Eye (tissue), 1 donor: ENCODE measurements around the gene COX17.
"Not testable (repeated sequence)": the region's sequence is repeated elsewhere in the genome, so short reads cannot be mapped to it uniquely, and the experiment has no call there.

Source experiments
- DNase-seq: peaks from one replicate; pipeline ENCODE4 v3.0.0-alpha.2; 2015

The COX17 gene, protein sequence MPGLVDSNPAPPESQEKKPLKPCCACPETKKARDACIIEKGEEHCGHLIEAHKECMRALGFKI

DNA sequence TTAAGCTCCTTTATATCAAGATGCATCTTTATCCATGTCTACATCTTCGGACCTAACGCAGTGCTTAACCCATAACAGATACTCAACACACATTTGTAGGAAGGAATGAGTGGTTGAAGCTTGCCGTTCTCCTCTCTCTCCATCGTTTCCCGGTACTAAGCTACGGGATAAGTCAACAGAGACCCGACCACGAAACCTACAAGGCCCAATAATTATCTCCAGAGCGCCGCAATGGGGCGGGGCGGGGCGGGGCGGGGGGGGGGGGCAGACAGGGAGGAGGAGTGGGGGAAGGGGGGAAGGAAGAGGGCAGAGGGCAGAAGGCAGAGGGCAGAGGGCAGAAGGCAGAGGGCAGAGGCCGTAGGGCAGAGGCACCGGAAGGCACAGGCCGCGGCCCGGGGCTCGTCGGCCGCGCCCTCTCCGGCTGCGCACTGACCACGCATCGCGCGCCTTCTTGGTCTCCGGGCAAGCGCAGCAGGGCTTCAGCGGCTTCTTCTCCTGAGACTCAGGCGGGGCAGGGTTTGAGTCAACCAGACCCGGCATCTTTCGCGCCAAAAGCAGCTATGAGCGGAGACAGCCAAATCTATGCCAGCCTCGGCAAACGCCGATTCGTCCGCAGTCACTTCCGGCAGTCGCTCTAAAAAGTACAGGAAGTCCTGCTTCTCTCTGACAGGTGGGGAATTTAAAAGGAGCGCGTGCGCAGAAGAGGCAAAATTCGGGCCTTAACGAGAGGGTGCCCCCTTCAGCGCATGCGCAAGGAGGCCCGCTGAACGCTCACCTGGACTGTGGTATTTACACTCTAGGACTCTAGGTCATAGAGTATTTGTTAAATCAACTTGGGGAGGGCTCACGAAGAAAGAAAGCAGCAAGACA is at the start of gene COX17:
TSS of gene COX17 (minus strand) at position 636 of the 870 bp plus-strand sequence. CDS start at position 540, 96 bp downstream.
- peak; percentile 97 for DNase-seq

DNA sequence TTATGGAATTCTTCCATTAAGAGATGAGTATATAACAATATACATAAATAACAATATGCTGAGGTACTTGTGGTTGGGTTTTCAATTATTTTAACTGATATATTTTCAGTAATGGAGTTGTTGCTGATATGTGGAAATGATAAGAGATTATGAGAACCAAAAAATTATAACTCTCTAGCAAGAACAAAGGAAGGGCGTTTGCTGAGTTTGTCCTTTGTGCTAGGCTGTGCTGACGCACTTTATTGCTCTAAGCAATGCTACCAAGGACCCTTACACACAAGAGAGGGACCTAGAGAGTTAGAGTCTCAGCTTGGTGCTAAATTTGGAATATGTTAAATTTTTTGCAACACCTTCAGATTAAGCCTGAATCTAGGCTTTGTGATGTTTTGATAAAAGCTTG is 49.7 kb upstream of the COX17 start:
- DNase-seq: no peak

DNA sequence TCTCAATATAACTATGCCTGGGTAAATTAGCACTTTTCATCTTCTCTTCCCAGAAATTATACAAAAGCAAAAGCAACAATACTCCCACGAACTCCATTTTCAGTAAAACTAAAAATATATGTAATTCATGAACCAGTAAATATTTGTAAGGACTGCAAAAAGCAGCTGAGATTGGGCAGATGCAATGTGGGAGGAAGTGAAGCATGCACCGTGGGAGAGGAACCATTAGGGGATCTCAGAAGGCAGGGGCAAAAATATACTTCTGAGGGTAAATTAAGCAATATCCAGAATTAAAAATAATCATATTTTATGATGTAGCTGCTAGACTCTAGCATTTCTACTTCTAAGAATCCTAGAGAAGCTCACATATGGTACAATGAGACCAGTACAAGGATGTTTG is 45.8 kb upstream of the COX17 start:
- DNase-seq: no peak

DNA sequence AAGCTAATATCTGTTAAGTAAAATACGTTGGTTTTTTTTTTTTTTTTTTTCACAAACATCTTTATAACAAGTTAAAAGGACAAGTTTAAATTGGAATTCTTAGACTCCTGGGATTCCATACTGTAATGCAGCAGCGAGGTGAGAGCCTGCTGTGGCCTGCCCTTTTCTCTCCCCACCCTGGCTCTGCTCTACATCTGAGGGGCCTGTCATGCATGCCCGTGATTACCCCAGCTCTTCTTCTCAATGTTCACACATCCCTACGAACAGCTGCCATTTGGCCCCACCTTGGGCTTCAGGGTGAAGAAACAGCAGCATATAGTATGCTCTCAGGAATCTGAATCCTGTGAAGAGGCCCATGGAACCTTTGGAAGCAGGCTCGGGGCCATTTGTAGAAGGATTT is 40.3 kb upstream of the COX17 start:
- DNase-seq: no peak

DNA sequence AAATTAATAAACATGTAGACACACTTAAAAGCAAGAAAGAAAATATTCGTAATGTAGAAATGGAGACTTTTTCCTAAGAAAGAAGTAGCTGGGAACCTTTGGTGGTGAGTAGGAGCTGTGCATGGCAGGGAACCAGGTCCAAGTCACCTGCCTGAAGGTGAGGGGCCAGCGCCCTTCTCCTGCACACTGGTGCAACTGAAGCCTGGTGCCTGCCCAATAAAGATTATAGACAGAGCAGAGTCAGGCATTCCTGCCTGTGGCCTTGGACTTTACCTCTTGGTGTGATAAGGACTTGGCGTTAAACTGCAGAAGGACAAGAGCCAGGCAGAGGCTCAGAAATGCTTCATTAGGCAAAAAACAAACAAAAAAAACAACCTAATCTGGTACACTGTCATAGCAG is 39.8 kb upstream of the COX17 start:
- DNase-seq: no peak

DNA sequence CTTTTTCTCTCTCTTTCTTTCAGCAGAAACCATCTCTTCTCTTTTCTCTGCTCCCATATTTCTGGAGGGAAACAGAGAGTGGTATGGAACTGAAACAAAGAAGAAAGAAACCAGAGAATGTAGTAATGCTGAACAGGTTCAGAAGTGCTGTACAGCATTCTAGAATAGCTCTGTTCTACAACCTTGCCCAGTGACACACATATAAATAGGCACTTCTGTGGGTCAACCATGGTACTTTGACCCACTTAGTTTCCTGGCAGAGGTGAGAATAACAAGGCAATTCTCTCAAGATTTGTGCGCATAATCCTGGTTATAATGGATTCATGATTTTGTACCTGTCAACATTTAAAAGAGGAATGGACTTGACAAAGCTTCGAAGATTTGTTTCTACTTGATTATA is 37.9 kb upstream of the COX17 start:
- no peak for DNase-seq

DNA sequence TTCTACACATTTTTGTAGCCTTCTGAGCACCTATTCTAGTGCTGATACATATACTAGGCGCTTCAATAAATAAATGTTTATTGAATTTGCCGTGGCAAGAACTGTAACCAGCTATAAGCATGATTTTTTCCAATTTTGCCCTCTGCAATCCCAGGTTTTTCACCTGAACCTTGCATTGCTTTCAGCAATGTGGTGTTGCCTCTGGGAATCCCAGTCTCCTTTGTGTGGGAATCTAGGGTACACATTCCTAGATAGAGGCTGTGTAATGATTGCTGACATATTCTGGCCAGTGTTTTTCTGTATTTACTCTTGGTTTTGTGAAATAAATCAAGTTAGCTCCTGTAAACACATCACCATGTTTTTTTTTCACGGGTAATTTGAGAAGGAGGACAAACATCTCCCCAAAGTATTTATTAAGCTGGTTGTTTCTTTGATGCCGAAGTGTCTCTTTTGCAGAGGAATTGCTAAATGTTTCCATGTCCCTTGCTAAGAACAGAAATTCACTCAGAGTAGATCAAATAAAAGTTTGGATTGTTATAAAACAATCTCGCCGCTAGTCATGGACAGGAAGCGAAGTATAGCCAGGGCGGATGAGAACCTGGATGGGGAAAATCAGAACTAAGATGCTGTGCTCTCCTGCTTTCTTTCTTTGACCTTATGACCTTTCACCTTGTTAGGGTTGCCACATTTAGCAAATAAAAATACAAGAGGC is 26.8 kb upstream of the COX17 start:
- peak; percentile 40 for DNase-seq

DNA sequence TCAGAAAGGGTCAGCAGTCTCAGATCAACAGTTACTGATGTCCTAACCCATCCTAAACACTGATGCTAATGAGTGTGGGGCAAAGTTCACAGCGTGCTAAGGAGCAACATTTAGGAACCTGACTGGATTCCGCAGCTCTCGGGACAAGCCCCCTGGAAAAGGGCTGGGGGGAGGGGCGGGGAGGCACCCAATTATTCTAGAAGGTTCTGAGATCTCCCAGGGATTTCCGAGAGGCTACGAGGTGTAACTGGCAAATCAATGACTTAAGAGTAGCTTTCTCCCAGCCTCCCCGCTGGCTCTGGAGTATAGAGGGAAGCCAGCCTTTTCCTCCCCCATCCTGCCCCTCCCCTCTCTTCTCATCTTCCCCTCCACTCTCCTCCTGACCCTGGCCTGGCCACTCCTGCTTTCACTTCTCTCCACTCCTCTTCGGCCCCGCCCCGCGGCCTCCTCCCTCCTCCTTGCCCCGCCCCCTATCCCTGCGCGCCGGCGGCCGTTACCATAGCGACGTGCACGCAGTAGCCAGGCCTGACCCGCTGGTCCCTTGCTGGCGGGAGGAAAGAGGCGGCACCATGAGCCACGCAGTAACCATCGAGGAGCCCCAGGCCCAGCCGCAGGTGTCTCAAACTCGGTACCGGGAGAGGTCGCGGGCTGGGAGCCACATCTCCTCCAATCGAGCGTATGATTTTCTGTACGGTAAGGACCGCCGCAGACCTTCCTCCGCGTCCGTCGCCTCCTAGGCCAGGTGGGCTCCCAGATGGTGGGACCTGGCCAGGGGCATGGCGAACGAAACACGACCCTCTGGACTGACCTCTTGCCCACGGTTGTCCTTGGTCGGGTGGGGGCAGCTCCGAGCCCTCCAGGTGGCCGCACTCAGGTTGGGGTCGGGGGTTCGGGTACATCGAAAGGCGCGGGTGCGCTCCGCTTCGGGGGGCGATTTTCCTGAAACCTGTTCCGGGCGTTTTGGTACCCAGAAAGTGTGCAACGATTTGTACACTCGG is 25.6 kb upstream of the COX17 start, which contains the start of gene CFAP91:
TSS of gene CFAP91 (plus strand) at position 493 of the 998 bp plus-strand sequence. CDS start at position 570, 77 bp downstream.
- DNase-seq: peak; percentile 97

DNA sequence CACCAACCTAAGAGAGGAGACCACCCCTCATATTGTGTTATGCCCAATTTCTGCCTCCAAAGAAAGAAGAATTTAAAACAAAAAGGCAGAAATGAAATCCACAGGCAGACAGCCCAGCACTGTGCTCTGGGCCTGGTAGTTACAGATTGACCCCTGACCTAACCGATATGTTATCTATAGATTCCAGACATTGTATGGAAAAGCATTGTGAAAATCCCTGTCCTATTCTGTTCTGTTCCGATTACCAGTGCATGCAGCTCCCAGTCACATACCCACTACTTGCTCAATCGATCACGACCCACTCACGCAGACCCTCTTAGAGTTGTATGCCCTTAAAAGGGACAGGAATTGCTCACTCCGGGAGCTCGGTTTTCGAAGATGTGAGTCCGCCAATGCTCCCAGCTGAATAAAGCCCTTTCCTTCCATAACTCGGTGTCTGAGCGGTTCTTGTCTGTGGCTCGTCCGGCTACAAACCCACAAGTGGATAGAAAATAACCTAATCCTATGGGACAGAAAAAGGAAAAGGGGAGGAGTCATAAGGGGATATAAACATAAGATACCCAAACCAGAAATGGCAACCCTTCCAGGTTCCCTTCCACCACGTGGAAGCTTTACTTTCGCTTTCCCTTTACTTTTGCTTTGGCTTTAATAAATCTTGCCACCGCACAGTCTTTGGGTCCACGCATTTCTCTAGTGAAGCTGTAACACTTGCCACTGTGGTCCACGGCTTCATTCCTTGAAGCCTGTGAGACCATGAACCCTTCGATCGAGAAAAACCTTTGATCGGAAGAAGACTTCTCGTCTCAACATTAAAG is 23.9 kb upstream of the COX17 start:
- DNase-seq: no peak

DNA sequence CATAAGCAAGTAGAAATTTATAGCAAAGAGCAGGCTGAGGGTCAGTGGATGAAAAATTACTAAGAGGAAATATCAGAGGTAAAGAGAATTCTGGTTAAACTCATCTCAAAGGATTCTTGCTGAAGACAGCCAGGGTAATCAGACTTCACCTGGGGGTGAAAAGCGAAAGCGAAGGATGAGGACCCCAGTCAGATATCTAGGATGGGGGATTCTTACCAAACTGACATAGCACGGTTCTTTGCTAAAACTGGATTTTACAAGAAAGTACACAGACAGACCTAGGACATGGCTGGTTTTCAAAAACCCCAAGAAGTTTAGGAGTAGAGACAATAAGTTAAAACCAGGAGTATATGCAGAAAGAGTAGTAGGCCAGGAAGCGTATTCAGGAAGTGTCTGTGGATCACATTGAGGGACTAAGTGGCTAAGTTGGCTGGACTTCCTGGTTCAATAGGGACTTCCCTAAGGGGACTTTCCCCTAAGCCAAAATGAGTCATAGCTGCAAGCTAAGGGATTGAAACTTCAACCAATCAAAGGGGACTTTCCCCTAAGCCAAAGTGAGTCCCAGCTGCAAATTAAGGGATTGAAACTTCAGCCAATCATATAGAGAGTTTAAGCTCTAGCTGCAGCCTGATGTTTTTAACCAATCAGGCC is 23.2 kb upstream of the COX17 start:
- no peak for DNase-seq

DNA sequence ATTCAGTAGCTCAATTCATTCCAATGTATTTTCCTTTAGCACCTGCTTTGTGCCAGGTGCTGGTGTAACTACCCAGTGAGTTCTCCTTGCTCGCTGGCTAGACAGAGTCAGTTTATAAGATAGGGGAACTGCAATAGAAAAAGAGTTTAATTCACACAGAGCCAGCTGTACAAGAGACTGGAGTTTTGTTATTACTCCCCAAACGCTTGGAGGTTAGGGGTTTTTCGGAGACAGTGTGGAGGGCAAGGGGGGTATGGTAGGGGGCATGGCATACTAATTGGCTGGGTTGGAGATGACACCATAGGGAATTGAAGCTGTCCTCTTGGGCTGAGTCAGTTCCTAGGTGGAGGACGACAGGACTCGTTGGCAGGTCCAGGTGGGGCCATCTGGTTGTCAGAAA is 20.2 kb upstream of the COX17 start:
- DNase-seq: no peak

DNA sequence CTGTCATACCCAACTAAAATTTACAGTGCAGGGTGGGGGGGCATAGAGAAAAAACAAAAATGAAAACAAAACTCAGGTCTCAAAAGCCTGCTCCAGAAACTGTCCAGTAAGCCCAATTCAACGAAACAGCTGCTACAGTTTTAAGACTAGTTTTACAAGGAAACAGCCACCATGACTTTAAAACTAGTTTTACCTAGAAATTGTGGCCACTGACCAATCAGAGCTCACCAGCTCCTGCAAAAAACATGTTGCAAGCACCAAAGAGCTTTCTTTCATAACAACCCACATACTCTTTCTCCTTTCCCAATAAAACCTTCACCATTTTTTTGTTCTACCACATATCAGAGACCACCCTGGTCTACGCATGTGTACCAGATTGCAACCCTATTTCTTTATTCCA is 18.3 kb upstream of the COX17 start:
- no peak for DNase-seq

DNA sequence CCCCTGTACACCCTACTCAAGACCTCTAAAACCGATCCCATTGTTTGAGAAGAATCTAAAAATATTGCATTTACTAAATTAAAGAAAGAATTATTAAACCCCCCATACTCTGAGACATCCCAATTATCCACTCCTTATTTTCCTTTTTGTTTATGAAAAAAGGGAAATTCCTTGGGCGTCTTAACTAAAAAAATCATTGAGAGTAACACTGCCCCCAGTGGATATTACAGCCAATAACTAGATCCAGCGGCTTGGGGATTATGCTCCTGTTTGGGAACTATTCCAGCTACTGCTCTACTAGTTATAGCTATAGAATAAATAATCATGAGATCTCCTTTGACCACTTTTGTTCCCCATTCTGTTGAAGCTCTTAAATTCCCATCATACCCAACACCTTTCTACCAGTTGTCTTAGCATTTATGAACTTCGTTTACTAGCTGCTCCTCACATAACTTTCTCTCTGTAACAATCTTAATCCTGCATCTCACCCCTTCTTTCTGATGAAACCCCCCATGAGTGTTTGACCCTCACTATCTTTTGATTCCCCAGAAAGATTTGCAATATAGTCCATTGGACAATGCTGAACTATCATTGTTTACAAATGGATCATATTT is 12.9 kb upstream of the COX17 start:
- no peak for DNase-seq

DNA sequence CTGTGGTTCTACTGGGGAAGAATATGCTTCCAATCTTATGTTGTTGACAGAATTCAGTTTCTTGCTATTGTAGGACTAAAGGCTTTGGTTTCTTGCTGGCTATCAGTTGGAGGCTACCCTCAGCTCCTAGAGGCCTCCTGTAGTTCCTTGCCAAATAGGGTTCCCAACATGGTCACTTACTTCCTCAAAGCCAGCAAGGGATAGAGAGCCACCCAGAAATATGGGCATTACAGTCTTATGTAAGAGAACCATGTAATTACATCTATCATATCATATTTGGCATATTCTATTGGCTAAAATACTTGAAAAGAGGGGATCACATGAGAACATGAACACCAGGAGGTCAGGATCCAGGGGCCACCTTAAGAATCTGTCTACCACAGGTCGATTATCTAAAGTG is 6.2 kb upstream of the COX17 start:
- no peak for DNase-seq

DNA sequence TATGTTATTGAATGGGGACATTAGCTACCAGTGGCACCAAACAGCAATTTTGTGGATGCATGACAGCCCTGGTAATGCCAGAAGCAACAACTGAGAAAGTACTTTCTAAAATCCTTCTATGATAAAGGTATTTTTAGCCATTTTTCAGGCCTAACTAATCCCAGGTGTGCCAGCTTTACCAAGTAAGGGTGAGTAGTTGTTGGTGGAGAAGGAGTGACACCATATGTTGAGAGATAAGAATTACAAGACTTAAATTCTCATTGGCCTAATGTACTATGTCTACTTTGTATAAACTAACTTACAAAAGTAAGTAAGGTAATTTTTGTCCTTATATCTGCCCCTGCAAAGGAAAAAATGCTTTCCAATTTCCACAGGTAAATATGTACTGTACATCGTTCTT is 4.1 kb upstream of the COX17 start:
- peak; percentile 36 for DNase-seq

DNA sequence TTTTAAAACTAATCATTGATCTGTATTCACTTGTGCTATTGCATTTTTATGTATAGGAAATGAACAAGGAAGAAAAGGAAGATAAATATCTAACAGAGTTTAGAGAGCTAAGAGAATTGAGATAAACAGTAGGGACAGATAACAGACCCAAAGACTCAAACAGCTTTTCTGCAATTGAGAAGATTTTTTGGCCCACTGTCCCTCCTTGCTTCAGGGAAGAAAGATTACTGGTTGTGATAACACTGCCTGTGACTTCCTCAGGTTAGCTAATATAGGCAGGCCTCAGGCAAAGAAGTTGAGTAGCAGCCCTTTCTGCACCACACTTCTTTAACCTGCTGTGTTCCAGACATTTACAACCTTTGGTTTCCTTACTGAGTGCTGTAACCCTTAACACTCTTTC is 2.7 kb upstream of the COX17 start:
- DNase-seq: no peak

DNA sequence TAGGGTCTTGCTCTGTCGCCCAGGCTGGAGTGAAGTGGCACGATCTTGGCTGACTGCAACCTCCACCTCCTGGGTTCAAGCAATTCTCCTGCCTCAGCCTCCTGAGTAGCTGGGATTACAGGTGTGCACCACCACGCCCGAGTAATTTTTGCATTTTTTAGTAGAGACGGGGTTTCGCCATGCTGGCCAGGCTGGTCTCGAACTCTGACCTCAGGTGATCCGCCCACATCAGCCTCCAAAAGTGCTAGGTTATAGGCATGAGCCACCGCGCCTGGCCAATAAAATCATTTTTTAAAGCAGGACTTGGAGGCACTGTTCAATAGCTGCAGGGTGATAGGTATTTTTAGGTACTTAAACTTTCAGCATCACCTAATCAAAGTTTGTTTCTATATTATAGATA is 1.0 kb upstream of the COX17 start:
- not testable (repeated sequence) for DNase-seq

DNA sequence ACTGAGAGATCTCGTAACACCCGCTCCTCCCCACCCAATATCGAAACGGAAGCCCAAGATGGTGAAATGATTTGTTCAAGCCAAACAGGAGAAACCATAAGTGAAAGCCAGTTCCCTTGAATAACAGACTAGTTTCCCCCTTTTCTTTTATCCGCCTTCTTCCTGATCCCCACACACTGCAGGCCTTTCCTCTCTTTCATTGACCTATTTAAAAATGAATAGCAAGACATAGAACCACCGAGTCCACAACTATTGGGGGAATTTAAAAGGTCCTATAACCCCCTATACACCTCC is 382 bp upstream of the COX17 start:
- DNase-seq: no peak

DNA sequence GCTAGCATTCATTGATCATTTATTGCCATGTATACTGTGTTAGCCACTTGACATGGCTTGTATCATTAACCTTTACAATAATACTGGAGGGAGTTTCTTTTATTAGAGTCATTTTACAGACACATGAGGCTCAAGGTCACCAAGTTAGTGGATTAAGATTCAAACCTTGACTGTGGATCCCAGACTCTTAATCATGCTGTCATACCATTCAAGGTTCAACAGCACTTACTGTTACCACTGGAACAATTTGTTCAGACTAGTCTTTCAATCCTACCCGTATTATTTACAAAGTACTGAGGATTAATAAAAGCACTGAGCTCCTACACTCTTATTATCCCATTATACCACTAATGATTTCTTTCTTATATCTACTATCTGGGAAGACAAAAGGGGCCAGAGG is 1.2 kb downstream of the COX17 start:
- no peak for DNase-seq

DNA sequence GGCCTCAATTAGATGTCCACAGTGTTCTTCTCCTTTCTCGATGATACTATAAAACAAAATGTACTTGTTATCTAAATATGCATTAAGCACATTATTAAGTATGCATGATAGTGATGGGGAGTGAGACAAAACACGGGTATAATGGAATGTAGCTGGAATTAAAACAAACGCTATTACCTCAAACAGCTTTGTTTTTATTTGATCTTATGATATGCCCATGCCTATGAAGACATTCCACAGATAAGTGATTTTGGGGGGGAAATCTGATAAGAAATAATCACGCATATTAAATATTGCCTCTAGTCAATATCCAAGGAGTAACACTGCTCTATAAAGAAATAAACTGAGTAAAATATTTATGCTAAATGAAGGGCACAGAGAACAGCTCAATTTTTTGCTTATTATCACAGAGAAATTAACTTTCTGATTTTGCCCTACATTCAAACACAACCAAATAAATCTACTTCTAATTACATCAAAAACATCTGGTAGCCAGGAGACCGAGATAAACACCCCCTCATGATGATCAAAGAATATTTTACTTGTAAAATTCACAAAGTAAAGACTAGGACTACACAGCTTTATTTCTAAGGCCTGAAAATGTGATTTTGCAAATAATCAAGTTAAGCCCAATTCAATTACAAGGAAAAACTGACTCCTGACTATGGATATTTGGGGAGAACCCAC is 1.9 kb downstream of the COX17 start:
- DNase-seq: no peak
